IPS-11a (cell line): ENCODE measurements around the gene UBE2G2.

ENCODE experiments used
- H3K4me3 ChIP-seq: one replicate; pipeline ENCODE4 v1.5.1; 2013; ENCODE audit warnings: low read depth, low read length, control low read depth

The UBE2G2 gene

DNA sequence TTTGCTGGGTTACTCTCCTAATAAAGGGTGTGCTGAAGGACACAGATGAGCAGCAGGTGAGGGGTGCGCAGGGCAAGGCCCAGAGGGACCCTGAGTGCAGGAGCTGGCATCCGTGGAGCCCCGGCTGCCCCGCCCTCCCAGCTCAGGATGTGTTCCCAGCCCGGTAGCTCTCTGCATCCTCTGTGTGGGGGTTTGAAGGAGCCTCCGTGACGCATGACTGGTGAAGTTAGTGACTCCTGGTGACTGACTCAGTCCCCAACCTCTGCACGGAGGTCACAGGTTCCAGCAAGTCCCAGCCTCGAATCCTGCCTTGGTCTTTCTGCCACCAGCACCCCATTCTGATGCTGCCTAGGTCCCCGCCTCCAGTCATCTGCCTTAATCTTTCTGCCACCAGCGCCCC lies 68.7 kb downstream of the UBE2G2 start:
- no peak overlapping the region for H3K4me3 ChIP-seq

DNA sequence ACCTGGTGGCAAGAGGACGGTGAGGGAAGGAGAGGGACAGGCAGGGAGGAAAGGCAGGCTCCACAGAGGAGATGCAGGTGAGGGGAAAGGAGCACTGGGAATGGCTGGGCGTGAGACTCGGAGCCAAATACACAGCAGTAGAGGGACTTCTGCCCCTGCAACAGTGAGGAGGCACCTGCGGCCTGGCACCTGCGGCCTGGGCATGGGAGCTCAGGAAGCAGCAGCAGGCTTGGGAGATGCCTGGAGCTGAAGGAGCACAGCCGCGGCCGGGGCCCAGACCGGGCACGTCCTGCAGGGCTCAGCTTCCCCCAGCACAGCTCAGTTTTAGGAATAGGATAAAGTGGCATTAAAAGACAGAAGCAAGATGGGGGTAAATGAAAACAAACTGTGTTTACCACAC lies 69.4 kb downstream of the UBE2G2 start:
- no peak overlapping the region for H3K4me3 ChIP-seq

DNA sequence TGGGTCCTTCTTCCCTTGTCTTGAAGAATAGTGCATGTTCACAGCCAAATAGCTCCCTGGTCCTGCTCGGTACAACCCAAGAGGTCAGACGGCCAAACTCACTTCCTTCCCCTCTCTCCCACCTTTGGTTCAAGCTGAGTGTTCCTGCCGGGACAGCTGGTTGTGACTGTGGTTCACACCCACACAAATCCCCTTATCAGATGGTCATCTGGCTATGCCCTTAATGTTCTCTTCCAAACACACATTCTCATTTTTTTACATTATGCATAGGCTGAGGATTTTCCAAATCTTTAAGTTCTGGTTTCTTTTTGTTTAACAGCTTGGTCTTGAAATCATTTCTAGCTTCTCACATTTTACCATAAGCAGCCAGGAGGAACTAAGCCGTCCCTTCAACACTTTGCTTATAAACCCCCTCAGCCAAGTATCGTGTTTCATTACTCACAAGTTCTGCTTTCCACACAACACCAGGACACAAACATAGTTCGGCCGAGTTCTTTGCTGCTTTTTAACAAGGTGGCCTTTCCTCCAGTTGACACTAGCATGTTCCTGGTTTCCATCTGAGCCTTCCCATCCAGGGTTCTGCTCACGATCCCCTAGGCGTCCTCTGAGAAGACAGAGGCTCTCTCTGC lies 70.6 kb downstream of the UBE2G2 start:
- H3K4me3 ChIP-seq, result no peak overlapping the region

DNA sequence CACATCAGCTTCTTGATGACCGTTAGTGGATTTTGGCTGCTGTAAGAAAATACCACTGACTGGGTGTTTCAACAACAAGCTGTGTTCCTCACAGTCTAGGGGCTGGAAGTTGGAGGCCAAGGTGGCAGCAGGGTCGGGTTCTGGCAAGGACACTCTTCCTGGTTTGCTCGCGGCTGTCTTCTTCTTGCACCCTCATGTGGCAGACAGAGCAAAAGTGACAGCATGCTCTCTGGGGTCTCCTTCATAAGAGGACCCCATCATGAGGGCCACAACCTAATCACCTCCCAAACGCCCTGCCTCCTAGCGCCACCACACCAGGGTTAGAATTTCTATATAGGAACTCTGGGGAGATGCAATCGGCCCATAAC lies 71.6 kb downstream of the UBE2G2 start:
- H3K4me3 ChIP-seq, result no peak overlapping the region

DNA sequence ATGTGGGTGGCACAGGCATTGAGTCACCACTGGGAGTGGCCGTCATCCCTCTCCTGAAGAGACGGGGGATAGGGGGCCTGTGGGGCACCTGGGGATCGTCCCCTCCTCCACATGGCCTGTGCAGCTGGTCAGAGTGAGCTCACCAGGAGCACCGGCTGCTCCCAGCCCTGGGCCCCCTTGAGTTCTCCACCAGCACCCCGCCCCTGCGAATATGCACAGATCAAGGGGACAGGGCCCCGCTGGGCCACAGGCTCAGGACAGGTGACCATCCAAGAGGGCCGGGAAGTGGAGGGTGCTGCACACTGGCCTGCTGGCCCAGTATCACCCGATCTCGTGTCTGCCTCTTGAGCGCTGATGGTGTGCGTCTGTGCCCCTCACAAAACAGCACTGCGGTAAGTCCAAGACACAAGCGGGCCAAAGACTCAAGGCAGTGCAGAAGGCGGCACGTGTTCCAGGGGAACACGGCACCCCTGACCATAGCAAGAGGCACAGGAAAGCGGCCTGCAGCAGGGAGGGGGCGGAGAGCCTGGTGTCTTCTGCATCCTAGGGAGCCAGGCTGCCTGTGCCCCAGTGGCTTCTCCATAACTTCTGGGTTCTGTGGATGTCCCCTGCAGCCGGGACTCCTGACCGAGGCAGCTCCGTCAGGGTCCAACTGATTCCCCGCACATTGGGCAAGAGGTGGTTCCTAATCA lies 72.1 kb downstream of the UBE2G2 start:
- H3K4me3 ChIP-seq, result no peak overlapping the region

DNA sequence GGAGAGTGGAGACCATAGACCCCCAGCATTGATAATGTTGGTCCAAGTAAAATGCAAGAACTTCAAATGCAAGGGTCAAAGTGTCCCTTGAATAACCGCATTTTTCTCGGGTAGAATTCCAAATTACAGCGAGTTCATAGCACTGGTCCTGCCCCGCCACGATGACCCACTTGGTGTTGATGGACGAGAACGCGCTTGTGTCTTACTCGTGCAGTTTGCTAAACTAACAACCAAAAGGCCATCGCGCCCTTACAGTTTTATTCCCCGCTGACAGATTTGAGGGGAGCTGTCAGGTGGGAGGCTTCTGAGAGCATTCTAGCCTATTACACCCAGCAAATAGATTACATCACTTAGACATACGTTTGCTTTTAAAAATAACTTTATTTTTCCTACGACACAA lies 72.9 kb downstream of the UBE2G2 start:
- no peak overlapping the region for H3K4me3 ChIP-seq

DNA sequence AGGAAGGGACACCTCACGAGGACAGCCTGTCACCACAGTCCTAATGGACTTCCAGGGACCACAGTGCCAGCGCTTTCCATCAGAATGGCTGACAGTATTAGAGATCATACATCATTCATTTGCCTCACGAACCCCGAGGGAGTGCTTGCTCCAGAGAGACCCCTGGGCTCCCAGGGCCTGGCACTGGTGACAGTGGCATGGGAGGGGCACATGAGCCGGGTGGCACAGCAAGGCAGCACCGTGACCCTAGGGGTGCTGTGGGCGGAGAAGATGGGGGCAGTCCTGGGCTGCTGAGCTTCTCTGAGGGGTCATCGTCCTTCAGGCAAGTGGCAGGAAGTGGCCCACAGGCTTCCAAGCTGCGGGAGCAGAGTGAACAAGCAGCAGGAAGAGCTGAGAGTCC lies 73.9 kb downstream of the UBE2G2 start:
- no peak overlapping the region for H3K4me3 ChIP-seq

DNA sequence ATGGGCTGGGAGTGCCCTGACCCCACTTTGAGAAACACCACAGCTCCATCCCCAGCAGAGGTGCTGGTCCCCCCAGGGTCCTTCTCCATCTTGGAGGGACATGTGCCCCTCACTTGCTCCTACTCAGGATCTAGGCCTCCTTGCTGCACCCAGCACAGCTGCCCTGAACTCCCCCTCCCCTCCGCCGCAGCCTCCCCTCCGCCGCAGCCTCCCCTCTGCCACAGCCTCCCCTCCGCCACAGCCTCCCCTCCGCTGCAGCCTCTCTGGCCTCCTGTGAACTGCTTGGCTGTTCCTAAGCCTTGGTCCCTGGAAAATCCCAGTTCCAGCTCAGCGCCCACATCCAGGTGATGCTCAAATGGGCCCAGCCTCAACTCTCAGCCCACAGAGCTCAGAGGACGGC lies 74.3 kb downstream of the UBE2G2 start:
- H3K4me3 ChIP-seq, result no peak overlapping the region

DNA sequence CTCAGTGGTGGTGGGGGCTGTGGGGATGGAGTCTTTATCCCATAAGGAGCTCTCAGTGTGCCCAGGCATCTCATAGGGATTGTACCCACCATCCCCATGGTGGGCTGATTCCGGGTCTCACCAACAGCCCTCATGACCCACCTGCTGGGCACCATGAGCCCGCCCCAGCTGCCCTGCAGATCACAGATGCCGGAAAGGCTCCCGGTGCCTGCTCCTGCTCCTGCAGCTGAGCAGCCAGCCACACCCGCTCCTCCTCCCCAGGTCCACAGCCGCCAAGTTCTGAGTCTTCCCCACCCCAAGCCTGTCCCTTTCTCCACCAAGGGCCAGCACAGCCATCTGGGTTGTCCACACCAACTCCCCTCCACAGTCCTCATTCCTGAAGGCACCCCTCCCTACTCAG lies 74.8 kb downstream of the UBE2G2 start:
- H3K4me3 ChIP-seq, result no peak overlapping the region

DNA sequence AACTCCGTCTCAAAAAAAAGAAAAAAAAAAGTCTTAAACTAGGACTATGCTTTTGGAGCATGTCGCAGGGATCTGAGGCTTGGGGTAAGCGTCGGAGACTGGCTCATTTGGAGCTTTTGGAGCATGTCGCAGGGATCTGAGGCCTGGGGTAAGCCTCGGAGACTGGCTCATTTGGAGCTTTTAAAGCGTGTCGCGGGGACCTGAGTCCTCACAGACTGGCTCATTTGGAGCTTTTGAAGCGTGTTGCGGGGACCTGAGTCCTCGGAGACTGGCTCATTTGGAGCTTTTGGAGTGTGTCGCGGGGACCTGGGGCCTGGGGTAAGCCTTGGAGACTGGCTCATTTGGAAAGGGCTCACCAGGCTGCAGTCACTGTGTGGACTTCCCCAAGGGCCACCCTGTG lies 76.7 kb downstream of the UBE2G2 start:
- H3K4me3 ChIP-seq, result no peak overlapping the region

DNA sequence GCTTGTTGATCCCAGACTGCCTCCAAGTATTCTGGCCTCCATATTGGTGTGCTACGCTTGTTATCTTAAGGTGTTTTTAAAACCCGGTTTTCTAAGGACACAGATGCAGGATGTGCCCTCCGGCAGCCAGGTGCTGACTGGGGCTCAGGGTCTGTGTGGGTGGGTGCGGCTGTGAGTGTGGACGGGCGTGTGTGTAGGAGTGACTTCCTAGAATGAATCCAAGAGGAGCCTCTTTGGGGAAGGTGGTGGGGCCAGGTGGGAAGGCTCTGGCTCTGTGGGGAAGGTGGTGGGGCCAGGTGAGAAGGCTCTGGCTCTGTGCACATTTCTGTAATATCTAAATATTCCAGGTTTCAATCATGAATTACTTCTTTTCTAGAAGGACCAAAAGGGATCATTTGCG lies 77.4 kb downstream of the UBE2G2 start:
- H3K4me3 ChIP-seq, result no peak overlapping the region

DNA sequence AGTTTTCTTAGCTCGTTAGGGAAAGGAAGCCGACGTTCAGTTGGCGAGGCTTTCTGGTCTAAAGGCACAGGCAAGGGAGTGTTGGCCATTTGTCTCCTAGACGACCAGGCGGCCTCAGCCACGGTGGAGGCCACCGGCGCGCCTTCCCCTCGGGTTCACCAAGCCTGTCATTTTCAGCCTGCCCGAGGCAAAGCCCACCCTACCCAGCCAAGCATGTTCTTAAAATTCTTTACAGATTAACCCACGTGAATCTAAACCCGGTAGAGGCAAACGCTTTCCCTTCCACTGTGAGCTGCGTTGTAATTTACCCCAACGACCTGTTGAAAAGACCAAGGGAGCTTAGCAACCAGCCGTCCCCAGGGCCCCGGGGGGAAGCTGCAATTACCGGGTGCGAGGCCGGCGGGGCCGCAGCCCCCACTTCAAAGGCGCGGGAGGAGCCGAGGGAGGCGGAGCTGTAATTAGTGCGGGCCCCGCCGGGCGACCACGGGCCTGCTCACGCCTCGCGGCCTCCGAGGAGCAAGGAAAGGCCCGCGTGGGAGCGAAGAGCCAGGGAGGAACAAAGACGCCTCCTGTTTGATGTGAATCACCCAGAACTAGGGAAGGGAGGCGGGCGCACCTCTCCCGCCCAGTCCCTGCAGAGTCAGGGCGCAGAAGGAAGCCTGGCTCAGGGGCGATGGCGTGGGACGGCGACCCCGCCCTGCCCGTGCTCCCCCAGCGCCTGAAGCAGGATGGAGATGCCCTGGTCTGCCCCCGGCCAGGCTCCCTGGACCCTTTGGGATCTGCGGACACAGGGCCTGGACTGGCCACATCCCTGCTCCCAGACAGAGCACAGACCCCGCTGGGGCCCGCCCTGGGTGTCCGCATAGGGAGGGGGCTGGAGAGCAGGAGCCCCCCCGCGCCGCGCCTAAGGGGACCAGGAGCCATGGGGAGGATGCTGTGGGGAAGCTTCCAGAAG lies 78.2 kb downstream of the UBE2G2 start:
- H3K4me3 ChIP-seq, result no peak overlapping the region

DNA sequence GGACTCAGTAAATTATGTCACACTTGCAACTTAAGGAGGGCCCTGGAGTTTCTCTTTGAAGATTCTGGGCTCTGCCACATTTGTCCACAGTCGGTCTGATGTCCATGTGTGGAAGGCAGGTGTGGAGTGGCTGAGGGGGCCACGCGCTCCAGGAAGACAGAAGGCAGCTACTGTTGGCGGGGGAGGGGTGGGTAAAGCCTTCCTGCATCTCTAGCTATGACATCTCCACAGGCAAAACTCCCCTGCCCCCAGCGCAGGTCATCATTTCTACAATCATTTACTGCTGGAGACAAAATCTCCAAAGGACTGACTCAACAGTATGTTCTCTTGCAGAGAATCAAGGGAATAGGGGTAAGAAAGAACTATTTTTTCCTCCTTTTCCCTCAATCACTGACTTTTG lies 78.9 kb downstream of the UBE2G2 start:
- no peak overlapping the region for H3K4me3 ChIP-seq

DNA sequence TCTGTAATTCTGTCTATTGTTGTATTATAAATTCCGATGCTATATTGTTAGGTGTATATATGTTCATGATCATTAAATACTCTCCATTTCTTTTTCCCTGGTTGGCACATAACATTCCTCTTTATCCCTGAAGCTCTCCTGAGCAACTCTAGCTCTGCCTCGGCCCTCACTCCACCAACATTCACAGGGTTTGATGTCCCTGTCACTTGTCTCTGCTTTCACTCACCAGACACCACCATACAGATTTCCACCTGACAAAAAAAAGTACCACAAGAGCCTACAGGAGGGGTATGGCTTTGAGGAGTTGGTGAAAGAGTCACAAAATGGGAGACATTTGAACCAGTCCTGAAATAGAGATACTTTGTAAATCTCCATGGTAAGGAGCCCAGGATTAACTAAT lies 81.5 kb downstream of the UBE2G2 start:
- no peak overlapping the region for H3K4me3 ChIP-seq
